ENCODE measurements around the gene ABCC1.

GRCh38 chr16:16059160-16059559 lies 109.7 kb downstream of the ABCC1 start:
- TF ChIP-seq SMC3 (IDR thresholded peaks at IDR 0.05; ENCODE audit: low read depth, low read length): no peak
- TF ChIP-seq CTCF (conservative IDR thresholded peaks at IDR 0.05; ENCODE audit: low read depth, low read length): no peak
- TF ChIP-seq, protein P1, sequence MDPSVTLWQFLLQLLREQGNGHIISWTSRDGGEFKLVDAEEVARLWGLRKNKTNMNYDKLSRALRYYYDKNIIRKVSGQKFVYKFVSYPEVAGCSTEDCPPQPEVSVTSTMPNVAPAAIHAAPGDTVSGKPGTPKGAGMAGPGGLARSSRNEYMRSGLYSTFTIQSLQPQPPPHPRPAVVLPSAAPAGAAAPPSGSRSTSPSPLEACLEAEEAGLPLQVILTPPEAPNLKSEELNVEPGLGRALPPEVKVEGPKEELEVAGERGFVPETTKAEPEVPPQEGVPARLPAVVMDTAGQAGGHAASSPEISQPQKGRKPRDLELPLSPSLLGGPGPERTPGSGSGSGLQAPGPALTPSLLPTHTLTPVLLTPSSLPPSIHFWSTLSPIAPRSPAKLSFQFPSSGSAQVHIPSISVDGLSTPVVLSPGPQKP (IDR thresholded peaks at IDR 0.05; ENCODE audit: borderline replicate concordance, low read depth, low read length): no peak
- TF ChIP-seq USF2 (IDR thresholded peaks at IDR 0.05; ENCODE audit: low read depth, low read length): no peak
- no peak for TF ChIP-seq MXI1 (IDR thresholded peaks at IDR 0.05; ENCODE audit: borderline replicate concordance, low read depth, low read length)

Measured in IMR-90 (cell line).